Measurements from ENCODE around the gene ERG.

Gene ERG

GRCh38 chr21:38434913-38435533, 63.3 kb downstream of the ERG start:
- no peak for DNase-seq (ENCODE audit: low read depth)

GRCh38 chr21:38433471-38433870, 64.8 kb downstream of the ERG start:
- DNase-seq (ENCODE audit: low read depth), result no peak

GRCh38 chr21:38430401-38430984, 67.8 kb downstream of the ERG start:
- no peak for DNase-seq (ENCODE audit: low read depth)

- DNase-seq (ENCODE audit: low read depth), result no peak
Observed at GRCh38 chr21:38429011-38429410, 69.3 kb downstream of the ERG start.

GRCh38 chr21:38428211-38428610, 70.1 kb downstream of the ERG start:
- DNase-seq (ENCODE audit: low read depth), result no peak

GRCh38 chr21:38424305-38425019, 73.8 kb downstream of the ERG start:
- no peak for DNase-seq (ENCODE audit: low read depth)

- no peak for DNase-seq (ENCODE audit: low read depth)
Observed at GRCh38 chr21:38422082-38422481, 76.2 kb downstream of the ERG start.

GRCh38 chr21:38420140-38420539, 78.1 kb downstream of the ERG start:
- no peak for DNase-seq (ENCODE audit: low read depth)

GRCh38 chr21:38417726-38418125, 80.6 kb downstream of the ERG start:
- no peak for DNase-seq (ENCODE audit: low read depth)

GRCh38 chr21:38416791-38417190, 81.5 kb downstream of the ERG start:
- DNase-seq (ENCODE audit: low read depth), result no peak

GRCh38 chr21:38413958-38414548, 84.2 kb downstream of the ERG start:
- DNase-seq (ENCODE audit: low read depth), result no peak

GRCh38 chr21:38410466-38410865, 87.8 kb downstream of the ERG start:
- no peak for DNase-seq (ENCODE audit: low read depth)

- DNase-seq (ENCODE audit: low read depth), result no peak
Observed at GRCh38 chr21:38409907-38410306, 88.4 kb downstream of the ERG start.

GRCh38 chr21:38404177-38404576, 94.1 kb downstream of the ERG start:
- no peak for DNase-seq (ENCODE audit: low read depth)

- no peak for DNase-seq (ENCODE audit: low read depth)
Observed at GRCh38 chr21:38402795-38403194, 95.5 kb downstream of the ERG start.

- no peak for DNase-seq (ENCODE audit: low read depth)
Observed at GRCh38 chr21:38402291-38402690, 96.0 kb downstream of the ERG start.

GRCh38 chr21:38401191-38401926, 96.9 kb downstream of the ERG start:
- DNase-seq (ENCODE audit: low read depth), result no peak

GRCh38 chr21:38400195-38400919, 97.9 kb downstream of the ERG start:
- no peak for DNase-seq (ENCODE audit: low read depth)

GRCh38 chr21:38399103-38399502, 99.2 kb downstream of the ERG start:
- DNase-seq (ENCODE audit: low read depth), result no peak

GRCh38 chr21:38396325-38396724, 102.0 kb downstream of the ERG start:
- DNase-seq (ENCODE audit: low read depth), result no peak

- DNase-seq (ENCODE audit: low read depth), result no peak
Observed at GRCh38 chr21:38395581-38395980, 102.7 kb downstream of the ERG start.

GRCh38 chr21:38392661-38393060, 105.6 kb downstream of the ERG start:
- DNase-seq (ENCODE audit: low read depth), result no peak

All from T-helper 22 cell (primary cell).